ENCODE measurements around the gene TMEM147.
"Not testable (repeated sequence)": the region's sequence is repeated elsewhere in the genome, so short reads cannot be mapped to it uniquely, and the experiment has no call there.

The TMEM147 gene

GRCh38 chr19:35562776-35563175 is 17.4 kb downstream of the TMEM147 start:
- DNase-seq (ENCODE audit: low read depth, low spot score) = no peak

DNA sequence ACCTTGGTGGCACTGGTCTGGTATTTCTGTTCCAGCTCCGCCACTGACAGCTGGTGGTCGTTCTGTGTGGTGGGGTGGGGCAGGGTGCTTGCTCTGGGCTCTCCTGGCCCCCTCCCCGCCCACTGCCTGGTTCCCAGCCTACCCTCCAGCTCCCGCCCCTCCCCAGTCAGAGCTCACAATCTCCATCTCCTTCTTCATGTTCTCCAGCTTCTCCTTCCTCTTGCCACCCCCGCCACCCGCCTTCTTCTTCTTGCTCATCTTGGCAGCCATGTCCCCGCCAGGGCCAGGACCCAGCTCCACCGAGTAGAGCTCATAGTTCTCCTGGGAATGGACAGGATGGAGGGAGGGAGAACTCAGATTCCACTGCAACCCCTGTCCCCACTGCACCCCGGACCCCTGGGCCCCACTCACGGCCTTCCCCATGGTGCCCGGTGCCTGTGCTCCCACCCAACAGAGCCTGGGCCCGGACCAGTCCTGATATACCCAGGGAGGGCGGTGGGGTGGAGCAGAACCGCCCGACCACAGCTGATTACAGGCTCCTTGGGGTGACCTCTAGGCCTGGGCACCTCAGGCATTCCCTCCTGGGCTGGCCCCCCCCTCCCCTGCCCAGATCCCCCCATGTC is 17.9 kb downstream of the TMEM147 start, which contains the start of gene ATP4A:
ATP4A (minus strand) TSS at position 452 of the 623 bp plus-strand sequence; CDS start at position 423, 29 bp downstream.
- no peak for DNase-seq (ENCODE audit: low read depth, low spot score)

DNA sequence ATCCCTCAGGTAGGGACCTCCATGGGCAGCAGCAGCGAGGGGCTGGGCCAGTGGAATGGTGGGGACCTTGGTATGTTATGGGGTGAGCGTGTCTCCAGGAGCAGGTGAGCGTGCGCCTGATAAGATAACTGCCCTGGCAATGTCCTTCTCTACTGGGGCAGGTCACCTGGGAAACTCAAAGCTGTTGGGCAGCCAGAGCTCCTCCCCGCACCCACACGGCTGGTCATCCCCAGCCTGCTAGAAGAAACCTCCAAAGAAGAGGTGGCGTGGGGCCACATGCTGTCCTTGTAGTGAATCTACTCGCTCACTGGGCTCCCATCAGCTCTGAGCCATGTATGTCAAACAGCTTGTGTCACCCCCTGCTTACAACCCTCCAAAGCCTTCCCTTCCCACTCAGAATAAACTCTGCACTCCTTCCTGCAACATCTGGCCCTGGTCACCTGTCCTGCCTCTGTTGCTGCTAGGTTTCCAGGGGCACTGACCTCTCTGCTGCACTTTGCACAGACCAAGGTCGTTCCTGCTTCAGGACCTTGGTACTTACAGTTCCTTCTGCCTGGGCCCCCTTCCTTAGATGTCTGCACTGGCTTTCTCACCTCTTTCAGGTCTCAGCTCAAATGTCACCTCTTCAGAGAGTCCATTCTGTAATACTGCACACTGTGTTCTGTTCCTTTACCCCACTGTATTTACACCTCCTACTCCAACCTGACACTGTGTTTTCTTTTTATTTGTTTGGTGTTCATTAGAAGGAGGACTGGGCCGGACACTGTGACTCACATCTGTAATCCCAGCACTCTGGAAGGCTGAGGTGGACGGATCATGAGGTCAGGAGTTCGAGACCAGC is 19.8 kb downstream of the TMEM147 start:
- no peak for DNase-seq (ENCODE audit: low read depth, low spot score)

DNA sequence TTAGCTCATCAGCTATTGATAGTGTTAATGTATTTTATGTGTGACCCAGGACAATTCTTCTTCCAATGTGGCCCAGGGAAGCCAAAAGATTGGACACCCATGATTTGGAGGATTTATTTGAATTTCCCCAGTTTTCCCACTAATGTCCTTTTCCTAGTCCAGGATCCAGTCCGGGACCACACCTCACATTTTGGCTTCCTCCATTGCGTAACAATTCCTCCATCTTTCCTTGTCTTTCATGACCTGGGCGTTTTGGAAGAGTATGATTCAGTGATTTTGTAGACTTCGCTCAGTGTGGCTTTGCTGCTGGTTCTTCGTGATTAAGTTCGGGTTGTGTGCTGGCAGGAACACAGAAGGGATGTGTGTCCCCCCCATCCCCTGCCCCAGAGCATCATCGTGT is 21.3 kb downstream of the TMEM147 start:
- no peak for DNase-seq (ENCODE audit: low read depth, low spot score)

DNA sequence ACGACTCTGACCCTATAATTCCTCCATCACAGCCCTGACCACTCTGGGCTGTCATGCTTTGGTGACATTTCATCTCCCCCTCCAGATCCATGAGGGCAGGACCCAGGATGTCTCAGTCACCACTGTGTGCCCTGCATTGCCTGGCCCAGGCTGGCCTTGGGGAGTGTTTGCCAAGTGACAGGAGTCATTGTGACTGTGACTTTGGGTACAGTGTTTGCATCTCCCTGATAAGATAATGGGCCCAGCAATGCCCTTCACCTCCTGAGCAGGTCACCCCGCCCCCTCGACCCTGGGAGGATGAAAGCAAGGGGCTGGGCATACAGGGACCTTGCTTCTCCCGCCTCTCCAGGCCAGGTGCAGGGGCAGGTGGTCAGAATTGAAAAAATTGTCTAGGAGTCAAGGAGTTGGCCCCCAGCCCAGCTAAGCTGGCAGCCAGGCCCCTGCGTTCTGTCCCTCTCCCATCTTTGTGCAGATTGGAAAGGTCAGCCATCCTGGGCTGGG is 23.9 kb downstream of the TMEM147 start:
- DNase-seq (ENCODE audit: low read depth, low spot score) = no peak

- no peak for DNase-seq (ENCODE audit: low read depth, low spot score)
Measured at GRCh38 chr19:35571406-35571965, 26.1 kb downstream of the TMEM147 start.

DNA sequence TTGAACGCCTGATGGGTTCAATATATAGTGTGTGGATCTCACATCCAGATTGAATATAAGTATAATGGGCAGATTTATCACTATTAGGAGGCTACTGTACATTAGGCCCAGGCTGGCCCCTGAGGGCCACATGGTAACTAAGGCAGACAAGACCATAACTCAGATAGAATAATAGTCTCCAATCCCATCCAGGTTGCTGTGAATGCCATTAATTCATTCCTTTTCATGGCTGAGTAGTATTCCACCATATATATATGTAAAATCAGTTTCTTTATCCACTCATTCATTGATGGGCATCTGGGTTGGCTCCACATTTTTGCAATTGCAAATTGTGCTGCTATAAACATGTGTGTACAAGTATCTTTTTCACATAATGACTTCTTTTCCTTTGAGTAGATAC is 32.5 kb downstream of the TMEM147 start:
- no peak for DNase-seq (ENCODE audit: low read depth, low spot score)

GRCh38 chr19:35578707-35579106 is 33.3 kb downstream of the TMEM147 start:
- no peak for DNase-seq (ENCODE audit: low read depth, low spot score)

DNA sequence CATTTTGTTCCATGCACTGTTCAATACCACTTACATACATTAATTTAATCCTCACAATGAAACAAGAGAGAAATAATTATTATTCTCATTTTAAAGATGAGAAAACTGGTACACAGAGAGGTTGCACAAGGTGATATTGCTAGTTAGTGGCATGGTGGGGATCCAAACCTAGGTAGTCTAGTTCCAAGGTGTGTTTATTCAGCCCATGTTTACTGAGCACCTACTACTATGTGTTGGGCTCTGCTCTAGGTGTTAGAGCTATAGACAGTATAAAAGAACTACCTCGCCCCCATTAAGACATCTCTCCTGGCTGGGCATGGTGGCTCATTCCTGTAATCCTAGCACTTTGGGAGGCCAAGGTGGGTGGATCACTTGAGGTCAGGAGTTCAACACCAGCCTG is 37.3 kb downstream of the TMEM147 start:
- DNase-seq (ENCODE audit: low read depth, low spot score) = no peak

DNA sequence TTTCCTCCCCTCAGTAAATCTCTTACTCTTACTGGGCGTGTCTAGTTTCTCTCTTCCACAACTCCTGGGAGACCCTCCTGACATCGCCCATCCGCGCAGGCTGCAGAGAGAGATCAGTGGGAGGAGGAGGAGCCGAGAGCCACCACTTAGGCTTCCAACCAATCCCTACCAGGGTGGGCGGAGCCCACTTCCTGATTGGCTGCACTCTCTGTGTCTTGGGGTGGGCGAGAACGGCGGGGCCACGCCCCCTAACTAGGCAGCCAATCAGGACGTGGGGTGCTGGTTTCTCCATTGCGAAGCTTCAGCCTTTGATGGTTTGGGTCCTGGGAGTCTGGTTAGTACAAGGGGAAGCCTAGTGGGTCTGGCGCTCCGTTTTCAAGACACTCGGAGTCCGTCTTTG is 40.4 kb downstream of the TMEM147 start, which contains the start of gene PMIS2:
PMIS2 (plus strand) TSS at position 326 of the 400 bp plus-strand sequence. CDS start 87 bp downstream, outside the sequence.
- no peak for DNase-seq (ENCODE audit: low read depth, low spot score)

- no peak for DNase-seq (ENCODE audit: low read depth, low spot score)
Measured at GRCh38 chr19:35587321-35587720, 41.9 kb downstream of the TMEM147 start.

- DNase-seq (ENCODE audit: low read depth, low spot score) = no peak
Measured at GRCh38 chr19:35590875-35591274, 45.4 kb downstream of the TMEM147 start.

- no peak for DNase-seq (ENCODE audit: low read depth, low spot score)
Measured at GRCh38 chr19:35592226-35592625, 46.8 kb downstream of the TMEM147 start.

DNA sequence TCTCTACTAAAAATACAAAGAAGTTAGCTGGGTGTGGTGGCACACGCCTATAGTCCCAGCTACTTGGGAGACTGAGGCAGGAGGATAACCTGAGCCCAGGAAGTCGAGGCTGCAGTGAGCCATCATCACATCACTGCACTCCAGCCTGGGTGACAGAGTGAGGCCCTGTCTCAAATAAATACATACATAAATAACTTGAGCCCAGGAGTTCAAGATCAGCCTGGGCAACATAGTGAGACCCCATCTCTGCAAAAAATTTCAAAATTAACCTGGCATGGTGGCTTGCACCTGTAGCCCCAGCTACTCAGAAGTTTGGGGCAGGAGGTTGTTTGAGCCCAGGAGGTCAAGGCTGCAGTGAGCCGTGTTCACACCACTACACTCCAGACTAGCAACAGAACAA is 49.6 kb downstream of the TMEM147 start:
- DNase-seq (ENCODE audit: low read depth, low spot score) = not testable (repeated sequence)

DNA sequence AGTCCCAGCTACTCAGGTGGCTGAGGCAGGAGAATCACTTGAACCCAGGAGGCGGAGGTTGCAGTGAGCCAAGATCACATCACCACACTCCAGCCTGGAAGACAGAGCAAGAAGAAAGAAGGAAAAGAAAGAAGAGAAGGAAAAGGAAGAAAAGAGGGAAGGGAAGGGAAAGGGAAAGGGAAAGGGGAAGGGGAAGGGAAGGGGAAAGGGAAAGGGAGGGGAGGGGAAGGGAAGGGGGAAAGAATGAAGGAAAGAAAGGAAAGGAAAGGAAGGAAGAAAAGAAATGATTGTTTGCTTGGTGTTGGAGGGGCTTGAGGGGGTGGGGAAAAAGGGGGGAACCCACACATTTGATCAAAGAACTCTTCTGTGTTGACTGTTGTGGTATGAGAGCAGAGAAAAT is 50.5 kb downstream of the TMEM147 start:
- DNase-seq (ENCODE audit: low read depth, low spot score) = no peak

DNA sequence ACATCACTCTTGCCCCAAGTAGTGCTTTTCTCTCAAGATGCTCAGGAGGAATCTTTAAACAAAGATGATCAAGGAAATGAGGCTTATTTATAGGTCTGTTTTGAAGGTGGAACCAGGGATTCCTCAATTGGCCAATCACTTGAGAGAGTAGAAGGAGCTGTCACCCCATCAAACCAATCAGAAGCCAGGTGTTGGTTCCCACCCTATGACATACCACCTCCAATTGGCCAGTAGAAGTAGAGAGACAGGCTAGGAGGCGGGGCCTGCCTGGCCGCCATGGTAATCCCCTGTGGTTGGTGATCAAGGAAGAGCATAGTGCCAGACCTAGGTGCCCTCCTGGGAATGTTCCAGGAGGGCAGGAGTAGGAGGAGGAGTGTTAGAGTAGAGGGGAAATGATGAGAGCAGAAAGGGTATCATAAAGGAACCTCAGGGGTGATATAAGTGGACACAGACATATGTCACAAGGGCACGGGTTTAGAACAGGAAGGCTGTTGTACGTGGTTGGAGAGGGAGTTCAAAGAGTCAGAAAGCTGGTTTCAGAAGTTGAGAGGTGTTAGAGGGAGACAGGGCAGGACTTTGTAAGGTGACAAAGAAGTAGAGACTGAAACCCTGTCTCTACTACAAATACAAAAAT is 51.1 kb downstream of the TMEM147 start:
- DNase-seq (ENCODE audit: low read depth, low spot score) = no peak

Data from activated naive CD8-positive, alpha-beta T cell treated with anti-CD3 and anti-CD28 coated beads, Interleukin-2, amount 50 U/mL, for 16 hours (primary cell).